HepG2 (cell line): ENCODE measurements around the gene ATP9A. TPM values are rescaled to one million over a fixed set of nuclear protein-coding genes. Genes with fewer than 3 reads are reported as not detected.

ENCODE experiments used
- ATAC-seq: fragments of 200-7000 bp; cut with Tn5 transposase; 3 replicates; pipeline ENCODE4 v1.9.1; 2020; ENCODE audit warnings: mild to moderate bottlenecking, moderate library complexity
- BruUV-seq: library from RNA; stranded (reverse); fragments of 400-500 nt; replicated peaks from 2 replicates; lab custom pipeline; 2021; lab: Mats Ljungman, UMichigan
- CTCF ChIA-PET: fragments of 300-600 bp; formaldehyde crosslinking; extraction: SDS; loops from one replicate; lab custom pipeline; 2021; ENCODE audit warnings: low total read pairs, inconsistent platforms, low intra/inter-chr PET ratio; lab: Yijun Ruan, JAX
- POLR2A ChIA-PET: fragments of 350-600 bp; sonication (Branson Sonifier 250); formaldehyde crosslinking; loops from one replicate; lab custom pipeline; 2020; ENCODE audit warnings: antibody characterized with exemption, inconsistent platforms; lab: Yijun Ruan, JAX
- DNase-seq: peaks from one replicate; pipeline ENCODE4 v3.0.0-alpha.2; 2015; ENCODE audit warnings: low spot score
- FAIRE-seq: peaks from 3 replicates; lab custom pipeline; 2011; peaks lifted over from hg19 to GRCh38; lab: Jason Lieb, UNC
- H2AFZ ChIP-seq: one replicate; pipeline ENCODE4 v1.6.1; 2011; ENCODE audit warnings: low read length, inconsistent platforms
- H3K27ac ChIP-seq: fragments of 300-600 bp; 3 replicates; pipeline ENCODE4 v1.8.0; 2011; ENCODE audit warnings: mixed run types, mild to moderate bottlenecking, mixed read lengths, low read length, inconsistent platforms; ENCODE audit not compliant: insufficient read depth; ENCODE audit errors: extremely low read length
- H3K27me3 ChIP-seq, 2 experiments: fragments of 200-600 bp in 1 of 2; 2 replicates in 1 of 2; 3 replicates in 1 of 2; pipeline versions ENCODE4 v1.6.0 to v1.8.0; 2011; ENCODE audit warnings: low read length in 2 of 2, mild to moderate bottlenecking in 2 of 2, moderate library complexity in 2 of 2, inconsistent platforms in 1 of 2; ENCODE audit not compliant: insufficient read depth in 2 of 2, control insufficient read depth in 1 of 2
- H3K36me3 ChIP-seq, 2 experiments: fragments of 200-600 bp in 1 of 2; replicated peaks in 1 of 2; 2 replicates in 1 of 2; 3 replicates in 1 of 2; pipeline versions ENCODE4 v1.5.1 to v1.8.0; 2011; ENCODE audit warnings: low read length in 2 of 2, inconsistent platforms in 1 of 2; ENCODE audit not compliant: insufficient read depth in 2 of 2, control insufficient read depth in 1 of 2
- H3K4me1 ChIP-seq: 2 replicates; pipeline ENCODE4 v1.5.1; 2012; ENCODE audit warnings: low read length, inconsistent platforms; ENCODE audit not compliant: insufficient read depth
- H3K4me2 ChIP-seq: 2 replicates; pipeline ENCODE4 v1.6.0; 2011; ENCODE audit warnings: low read depth, low read length, inconsistent platforms
- H3K4me3 ChIP-seq, 3 experiments: fragments of 200-600 bp in 1 of 3; sonication (generic), shearing (Covaris generic) in 1 of 3; replicated peaks in 1 of 3; 2 replicates each; pipeline ENCODE4 v1.5.1; 2011 to 2016; ENCODE audit warnings: low read length in 3 of 3, inconsistent platforms in 2 of 3, low read depth in 2 of 3, mild to moderate bottlenecking in 2 of 3, control low read depth in 1 of 3, mixed read lengths in 1 of 3; ENCODE audit not compliant: insufficient read depth in 1 of 3
- H3K79me2 ChIP-seq: one replicate; pipeline ENCODE4 v1.6.1; 2011; ENCODE audit warnings: low read length, inconsistent platforms; ENCODE audit not compliant: insufficient read depth
- H3K9ac ChIP-seq: 2 replicates; pipeline ENCODE4 v1.6.0; 2011; ENCODE audit warnings: mild to moderate bottlenecking, low read depth, low read length, inconsistent platforms; ENCODE audit not compliant: insufficient read depth
- H3K9me3 ChIP-seq: 2 replicates; pipeline ENCODE4 v1.5.1; 2012; ENCODE audit warnings: mild to moderate bottlenecking, low read length
- H4K20me1 ChIP-seq: 2 replicates; pipeline ENCODE4 v1.6.0; 2011; ENCODE audit warnings: inconsistent platforms, mild to moderate bottlenecking, low read length, moderate library complexity; ENCODE audit not compliant: insufficient read depth
- DMAP1 ChIP-seq: IDR thresholded peaks from 2 replicates; pipeline ENCODE4 v1.6.1; 2016
- RNF2 ChIP-seq: fragments of 450-650 bp; conservative IDR thresholded peaks from 2 replicates; pipeline ENCODE4 v1.6.1; 2016; ENCODE audit warnings: low read depth
- RORA ChIP-seq: sonication (generic); formaldehyde crosslinking; IDR thresholded peaks from 2 replicates; pipeline ENCODE4 v1.5.0; 2020; ENCODE audit warnings: mild to moderate bottlenecking, missing genetic modification reagents, moderate library complexity
- TEAD2 ChIP-seq: sonication (generic); formaldehyde crosslinking; IDR thresholded peaks from 2 replicates; pipeline ENCODE4 v1.9.0; 2021; ENCODE audit warnings: missing genetic modification reagents
- ZNF205 ChIP-seq: IDR thresholded peaks from 2 replicates; pipeline ENCODE4 v1.6.1; 2018; ENCODE audit warnings: missing biosample characterization, missing genetic modification reagents
- WGBS: methylation state at CpG from one replicate; pipeline ENCODE4 v1.1.6; 2017; ENCODE audit warnings: low lambda C conversion rate; 5-methylcytosine and 5-hydroxymethylcytosine counted together
- in situ Hi-C: cut with HindIII; loops from 2 replicates; pipeline ENCODE4 v1.10.0; 2017; ENCODE audit warnings: low pct_unique_long_range_greater_than_20kb; ENCODE audit not compliant: extremely low pct_ligation_motif_present
- intact Hi-C: fragments of 100-400 bp; cut with micrococcal nuclease; formaldehyde crosslinking; loops from one replicate; pipeline ENCODE4 v1.10.0; 2022; ENCODE audit not compliant: unreplicated experiment
- polyA plus RNA-seq, 8 experiments: library from polyadenylated mRNA; depleted of rRNA in 3 of 8; stranded (reverse) in 7 of 8; unstranded in 1 of 8; fragments of >200 nt; fragmentation: Illumina TruSeq in 4 of 8; extraction: Trizol in 4 of 8; gene quantifications; 2 replicates each; pipeline versions ENCODE4 v1.2.1 to v1.2.3, GENCODE V29; 2011 to 2016; ENCODE audit warnings: low read depth in 4 of 8, missing spikeins in 1 of 8, mixed read lengths in 1 of 8; ENCODE audit not compliant: insufficient read depth in 1 of 8
- total RNA-seq, 5 experiments: library from RNA; depleted of rRNA; stranded (reverse); fragments of >200 nt; fragmentation: Illumina TruSeq; extraction: Trizol; gene quantifications; 2 replicates each; pipeline ENCODE4 v1.2.3, GENCODE V29; 2016; ENCODE audit warnings: low read depth in 1 of 5
- TF ChIP-seq, protein P1 (sequence below): sonication (generic); formaldehyde crosslinking; IDR thresholded peaks from 2 replicates; pipeline ENCODE4 v1.4.0; 2020; ENCODE audit warnings: missing genetic modification reagents
- TF ChIP-seq, protein P2 (sequence below): sonication (generic); formaldehyde crosslinking; IDR thresholded peaks from 2 replicates; pipeline ENCODE4 v1.8.0; 2022; ENCODE audit warnings: missing genetic modification reagents, mild to moderate bottlenecking, moderate library complexity, borderline replicate concordance
- TF ChIP-seq, protein P3 (sequence below): sonication (generic); formaldehyde crosslinking; IDR thresholded peaks from 2 replicates; pipeline ENCODE4 v1.4.0; 2020; ENCODE audit warnings: mild to moderate bottlenecking, missing genetic modification reagents

The ATP9A gene
- total and polyA plus RNA-seq, 2 of the 13 experiments (the other 11 are each of a cell fraction or from before 2014, with no cell fraction given), result 11.8 to 18.5 TPM

DNA sequence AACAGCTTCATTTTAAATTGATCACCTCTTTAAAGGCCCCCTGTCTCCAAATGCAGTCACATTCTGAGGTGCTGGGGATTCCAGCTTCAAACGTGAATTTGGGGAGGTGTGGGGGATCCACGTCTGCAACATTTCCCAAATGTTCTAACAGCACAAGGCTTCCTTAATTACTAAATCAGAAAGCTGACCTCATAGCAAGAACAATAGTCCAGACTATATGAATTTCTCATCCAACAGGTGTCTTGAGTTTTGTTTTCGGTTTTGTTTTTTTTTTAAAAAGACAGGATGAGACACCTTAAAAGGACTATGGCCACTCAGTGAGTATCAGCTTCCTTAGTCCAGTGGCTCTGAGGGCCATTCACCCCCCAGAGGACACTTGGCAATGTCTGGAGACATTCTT is 11.5 kb downstream of the ATP9A start:
- ChIA-PET POLR2A (interaction anchor here (1.3 kb wide), 1 partner anchor 11 kb away, joined by 5 read pairs; no protein-coding TSS in a partner anchor), CTCF (no interaction called here)
- H3K4me2 ChIP-seq, result no peak overlapping the region
- H4K20me1 ChIP-seq, result no peaks in the 10 kb centered on the region
- DNase-seq (no peak), ATAC-seq (no peak), FAIRE-seq (no peak)
- no peak overlapping the region for H3K9ac ChIP-seq
- H3K4me1 ChIP-seq, result peaks cover 62% of the 10 kb centered on the region
- no peaks in the 10 kb centered on the region for H3K9me3 ChIP-seq
- WGBS, result 88% methylated on average over 3 of the region's 3 CpGs
- H3K79me2 ChIP-seq, result peaks cover 18% of the 10 kb centered on the region
- no peak overlapping the region for H3K27ac ChIP-seq
- no peak overlapping the region for H2AFZ ChIP-seq
- intact Hi-C loops (no loop called here), in situ Hi-C loops (loop anchor here (10.0 kb wide), 1 partner anchor 52 kb away; no protein-coding TSS in a partner anchor)
- no peak overlapping the region for H3K4me3 ChIP-seq
- no TSS peak for BruUV-seq
- TF ChIP-seq, protein P1, sequence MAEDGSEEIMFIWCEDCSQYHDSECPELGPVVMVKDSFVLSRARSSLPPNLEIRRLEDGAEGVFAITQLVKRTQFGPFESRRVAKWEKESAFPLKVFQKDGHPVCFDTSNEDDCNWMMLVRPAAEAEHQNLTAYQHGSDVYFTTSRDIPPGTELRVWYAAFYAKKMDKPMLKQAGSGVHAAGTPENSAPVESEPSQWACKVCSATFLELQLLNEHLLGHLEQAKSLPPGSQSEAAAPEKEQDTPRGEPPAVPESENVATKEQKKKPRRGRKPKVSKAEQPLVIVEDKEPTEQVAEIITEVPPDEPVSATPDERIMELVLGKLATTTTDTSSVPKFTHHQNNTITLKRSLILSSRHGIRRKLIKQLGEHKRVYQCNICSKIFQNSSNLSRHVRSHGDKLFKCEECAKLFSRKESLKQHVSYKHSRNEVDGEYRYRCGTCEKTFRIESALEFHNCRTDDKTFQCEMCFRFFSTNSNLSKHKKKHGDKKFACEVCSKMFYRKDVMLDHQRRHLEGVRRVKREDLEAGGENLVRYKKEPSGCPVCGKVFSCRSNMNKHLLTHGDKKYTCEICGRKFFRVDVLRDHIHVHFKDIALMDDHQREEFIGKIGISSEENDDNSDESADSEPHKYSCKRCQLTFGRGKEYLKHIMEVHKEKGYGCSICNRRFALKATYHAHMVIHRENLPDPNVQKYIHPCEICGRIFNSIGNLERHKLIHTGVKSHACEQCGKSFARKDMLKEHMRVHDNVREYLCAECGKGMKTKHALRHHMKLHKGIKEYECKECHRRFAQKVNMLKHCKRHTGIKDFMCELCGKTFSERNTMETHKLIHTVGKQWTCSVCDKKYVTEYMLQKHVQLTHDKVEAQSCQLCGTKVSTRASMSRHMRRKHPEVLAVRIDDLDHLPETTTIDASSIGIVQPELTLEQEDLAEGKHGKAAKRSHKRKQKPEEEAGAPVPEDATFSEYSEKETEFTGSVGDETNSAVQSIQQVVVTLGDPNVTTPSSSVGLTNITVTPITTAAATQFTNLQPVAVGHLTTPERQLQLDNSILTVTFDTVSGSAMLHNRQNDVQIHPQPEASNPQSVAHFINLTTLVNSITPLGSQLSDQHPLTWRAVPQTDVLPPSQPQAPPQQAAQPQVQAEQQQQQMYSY (CRISPR knock-in tag), result no peak
- TF ChIP-seq RORA (no peak), RNF2 (no peak), ZNF205 (CRISPR knock-in tag) (no peak), DMAP1 (no peak), TEAD2 (CRISPR knock-in tag) (no peak)
- TF ChIP-seq, protein P2, sequence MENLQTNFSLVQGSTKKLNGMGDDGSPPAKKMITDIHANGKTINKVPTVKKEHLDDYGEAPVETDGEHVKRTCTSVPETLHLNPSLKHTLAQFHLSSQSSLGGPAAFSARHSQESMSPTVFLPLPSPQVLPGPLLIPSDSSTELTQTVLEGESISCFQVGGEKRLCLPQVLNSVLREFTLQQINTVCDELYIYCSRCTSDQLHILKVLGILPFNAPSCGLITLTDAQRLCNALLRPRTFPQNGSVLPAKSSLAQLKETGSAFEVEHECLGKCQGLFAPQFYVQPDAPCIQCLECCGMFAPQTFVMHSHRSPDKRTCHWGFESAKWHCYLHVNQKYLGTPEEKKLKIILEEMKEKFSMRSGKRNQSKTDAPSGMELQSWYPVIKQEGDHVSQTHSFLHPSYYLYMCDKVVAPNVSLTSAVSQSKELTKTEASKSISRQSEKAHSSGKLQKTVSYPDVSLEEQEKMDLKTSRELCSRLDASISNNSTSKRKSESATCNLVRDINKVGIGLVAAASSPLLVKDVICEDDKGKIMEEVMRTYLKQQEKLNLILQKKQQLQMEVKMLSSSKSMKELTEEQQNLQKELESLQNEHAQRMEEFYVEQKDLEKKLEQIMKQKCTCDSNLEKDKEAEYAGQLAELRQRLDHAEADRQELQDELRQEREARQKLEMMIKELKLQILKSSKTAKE (CRISPR knock-in tag), result no peak
- TF ChIP-seq, protein P3, sequence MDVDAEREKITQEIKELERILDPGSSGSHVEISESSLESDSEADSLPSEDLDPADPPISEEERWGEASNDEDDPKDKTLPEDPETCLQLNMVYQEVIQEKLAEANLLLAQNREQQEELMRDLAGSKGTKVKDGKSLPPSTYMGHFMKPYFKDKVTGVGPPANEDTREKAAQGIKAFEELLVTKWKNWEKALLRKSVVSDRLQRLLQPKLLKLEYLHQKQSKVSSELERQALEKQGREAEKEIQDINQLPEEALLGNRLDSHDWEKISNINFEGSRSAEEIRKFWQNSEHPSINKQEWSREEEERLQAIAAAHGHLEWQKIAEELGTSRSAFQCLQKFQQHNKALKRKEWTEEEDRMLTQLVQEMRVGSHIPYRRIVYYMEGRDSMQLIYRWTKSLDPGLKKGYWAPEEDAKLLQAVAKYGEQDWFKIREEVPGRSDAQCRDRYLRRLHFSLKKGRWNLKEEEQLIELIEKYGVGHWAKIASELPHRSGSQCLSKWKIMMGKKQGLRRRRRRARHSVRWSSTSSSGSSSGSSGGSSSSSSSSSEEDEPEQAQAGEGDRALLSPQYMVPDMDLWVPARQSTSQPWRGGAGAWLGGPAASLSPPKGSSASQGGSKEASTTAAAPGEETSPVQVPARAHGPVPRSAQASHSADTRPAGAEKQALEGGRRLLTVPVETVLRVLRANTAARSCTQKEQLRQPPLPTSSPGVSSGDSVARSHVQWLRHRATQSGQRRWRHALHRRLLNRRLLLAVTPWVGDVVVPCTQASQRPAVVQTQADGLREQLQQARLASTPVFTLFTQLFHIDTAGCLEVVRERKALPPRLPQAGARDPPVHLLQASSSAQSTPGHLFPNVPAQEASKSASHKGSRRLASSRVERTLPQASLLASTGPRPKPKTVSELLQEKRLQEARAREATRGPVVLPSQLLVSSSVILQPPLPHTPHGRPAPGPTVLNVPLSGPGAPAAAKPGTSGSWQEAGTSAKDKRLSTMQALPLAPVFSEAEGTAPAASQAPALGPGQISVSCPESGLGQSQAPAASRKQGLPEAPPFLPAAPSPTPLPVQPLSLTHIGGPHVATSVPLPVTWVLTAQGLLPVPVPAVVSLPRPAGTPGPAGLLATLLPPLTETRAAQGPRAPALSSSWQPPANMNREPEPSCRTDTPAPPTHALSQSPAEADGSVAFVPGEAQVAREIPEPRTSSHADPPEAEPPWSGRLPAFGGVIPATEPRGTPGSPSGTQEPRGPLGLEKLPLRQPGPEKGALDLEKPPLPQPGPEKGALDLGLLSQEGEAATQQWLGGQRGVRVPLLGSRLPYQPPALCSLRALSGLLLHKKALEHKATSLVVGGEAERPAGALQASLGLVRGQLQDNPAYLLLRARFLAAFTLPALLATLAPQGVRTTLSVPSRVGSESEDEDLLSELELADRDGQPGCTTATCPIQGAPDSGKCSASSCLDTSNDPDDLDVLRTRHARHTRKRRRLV (CRISPR knock-in tag), result no peak
- 0 out of 5 replicates have a peak, but pooled peaks cover 0 to 2% of the 10 kb centered on the region in 2 experiments for H3K36me3 ChIP-seq
- no peaks in the 10 kb centered on the region for H3K27me3 ChIP-seq
